Type B pancreatic cell (in vitro differentiated cells): Measurements from ENCODE around the gene APBB2. TPM values are rescaled to one million over a fixed set of nuclear protein-coding genes. Genes with fewer than 3 reads are reported as not detected.

Experiments
- DNase-seq: peaks from one replicate; pipeline ENCODE4 v3.0.0; 2021; ENCODE audit warnings: mixed read lengths; ENCODE audit not compliant: unreplicated experiment; ENCODE audit errors: extremely low spot score
- H3K27ac Mint-ChIP-seq: 2 replicates; pipeline ENCODE4 v1.8.0; 2021; ENCODE audit warnings: mild to moderate bottlenecking, mixed read lengths
- H3K27me3 Mint-ChIP-seq: 2 replicates; pipeline ENCODE4 v1.8.0; 2021; ENCODE audit warnings: mixed read lengths
- H3K36me3 Mint-ChIP-seq: 2 replicates; pipeline ENCODE4 v1.8.0; 2021; ENCODE audit warnings: mixed read lengths
- H3K4me1 Mint-ChIP-seq: one replicate; pipeline ENCODE4 v1.8.0; 2021; ENCODE audit warnings: mixed read lengths; ENCODE audit not compliant: unreplicated experiment
- H3K4me3 Mint-ChIP-seq: 2 replicates; pipeline ENCODE4 v1.8.0; 2021; ENCODE audit warnings: mild to moderate bottlenecking, mixed read lengths
- H3K9me3 Mint-ChIP-seq: 2 replicates; pipeline ENCODE4 v1.8.0; 2021; ENCODE audit warnings: mixed read lengths
- CTCF ChIP-seq: fragments of 200-600 bp; sonication (generic); conservative IDR thresholded peaks from 2 replicates; pipeline ENCODE4 v1.5.0; 2021; ENCODE audit warnings: antibody characterized with exemption, mild to moderate bottlenecking
- total RNA-seq: library from RNA; stranded (reverse); gene quantifications from 2 replicates; pipeline ENCODE4 v1.2.1, GENCODE V29; 2021; ENCODE audit warnings: low replicate concordance

Gene APBB2
- total RNA-seq, 1 donor from 2014 or later: 33.3 TPM

DNA sequence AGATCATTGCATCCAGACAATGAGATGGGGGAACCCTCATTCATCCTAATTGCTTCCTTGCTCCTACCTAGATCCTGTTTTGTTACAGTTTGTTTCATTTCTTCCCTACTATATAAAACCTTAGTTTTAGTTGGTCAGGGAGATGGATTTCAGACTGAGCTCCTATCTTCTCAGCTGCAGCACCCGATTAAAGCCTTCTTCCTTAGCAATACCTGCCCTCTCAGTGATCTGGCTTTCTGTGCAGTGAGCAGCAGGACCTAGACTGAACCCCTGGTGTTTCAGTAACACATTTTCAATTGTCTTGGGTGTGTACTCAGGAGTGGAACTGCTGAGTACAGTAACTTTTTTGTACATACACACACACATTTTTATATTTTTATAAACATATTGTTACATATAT lies 187.4 kb downstream of the APBB2 start:
- Mint-ChIP-seq H3K9me3 (peaks cover 14% of the 10 kb centered on the region), H3K36me3 (peaks cover 26% of the 10 kb centered on the region), H3K4me1 (peaks cover 13% of the 10 kb centered on the region), H3K27ac (no peak overlapping the region), H3K27me3 (no peaks in the 10 kb centered on the region), H3K4me3 (no peak overlapping the region)
- DNase-seq: no peak
- no peak for TF ChIP-seq CTCF

DNA sequence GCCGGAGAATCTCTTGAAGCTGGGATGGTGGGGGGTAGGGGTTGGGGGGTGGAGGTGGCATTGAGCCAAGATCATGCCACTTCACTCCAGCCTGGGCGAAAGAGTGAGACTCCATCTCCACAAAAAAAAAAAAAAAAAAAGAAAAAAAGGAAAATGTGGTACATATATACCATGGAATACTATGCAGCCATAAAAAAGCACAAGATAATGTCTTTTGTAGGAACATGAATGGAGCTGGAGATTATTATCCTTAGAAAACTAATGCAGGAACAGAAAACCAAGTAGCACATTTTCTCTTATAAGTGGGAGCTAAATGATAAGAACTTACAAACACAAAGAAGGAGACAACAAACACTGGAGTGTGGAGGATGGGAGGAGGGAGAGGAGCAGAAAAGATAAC lies 188.5 kb downstream of the APBB2 start:
- peaks cover 23% of the 10 kb centered on the region for H3K36me3 Mint-ChIP-seq
- H3K27me3 Mint-ChIP-seq: no peaks in the 10 kb centered on the region
- H3K27ac Mint-ChIP-seq: no peak overlapping the region
- no peak for DNase-seq
- TF ChIP-seq CTCF: no peak
- peaks cover 14% of the 10 kb centered on the region for H3K9me3 Mint-ChIP-seq
- peaks cover 13% of the 10 kb centered on the region for H3K4me1 Mint-ChIP-seq
- no peak overlapping the region for H3K4me3 Mint-ChIP-seq

DNA sequence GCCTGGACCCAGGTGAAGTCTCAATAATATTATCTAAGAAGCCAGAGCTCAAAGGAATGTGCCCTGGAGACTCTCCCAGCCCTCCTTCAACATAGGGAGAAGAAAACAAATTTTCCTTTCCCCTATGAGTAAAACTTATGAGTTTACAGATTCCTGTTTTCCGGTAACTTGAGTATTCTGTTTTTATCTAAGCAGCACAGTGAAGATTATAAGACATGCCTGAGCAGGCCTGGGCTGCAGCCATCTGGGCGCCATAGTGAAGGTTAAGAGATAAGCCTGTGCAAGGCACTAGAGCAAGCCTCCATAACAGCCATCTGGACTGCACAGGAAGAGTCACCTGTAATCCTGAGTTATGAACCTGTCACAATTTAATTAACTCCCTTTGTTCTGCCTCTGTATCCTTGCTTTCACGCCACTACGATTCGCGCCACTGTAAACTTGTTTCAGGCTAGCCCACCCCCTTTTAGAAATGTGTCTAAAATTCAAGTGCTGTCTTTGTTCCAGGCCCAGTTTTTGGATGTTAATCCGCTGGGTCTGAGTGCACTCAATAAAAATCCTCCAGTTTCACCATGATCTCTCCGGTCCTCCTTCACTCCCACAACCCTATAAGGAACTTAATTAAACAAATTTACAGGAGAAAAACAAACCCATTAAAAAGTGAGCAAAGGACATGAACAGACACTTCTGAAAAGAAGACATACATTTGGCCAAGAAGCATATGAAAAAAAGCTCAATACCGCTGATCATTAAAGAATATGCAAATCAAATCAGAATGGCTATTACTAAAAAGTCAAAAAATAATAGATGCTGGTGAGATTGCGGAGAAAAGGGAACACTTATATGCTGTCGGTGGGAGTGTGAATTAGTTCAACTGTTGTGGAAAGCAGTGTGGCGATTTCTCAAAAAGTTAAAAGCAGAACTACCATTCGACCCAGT lies 189.5 kb downstream of the APBB2 start:
- no peak for DNase-seq
- TF ChIP-seq CTCF: no peak
- H3K4me1 Mint-ChIP-seq: peaks cover 13% of the 10 kb centered on the region
- no peak overlapping the region for H3K4me3 Mint-ChIP-seq
- H3K36me3 Mint-ChIP-seq: peaks cover 23% of the 10 kb centered on the region
- H3K9me3 Mint-ChIP-seq: peaks cover 14% of the 10 kb centered on the region
- H3K27ac Mint-ChIP-seq: no peak overlapping the region
- no peaks in the 10 kb centered on the region for H3K27me3 Mint-ChIP-seq

DNA sequence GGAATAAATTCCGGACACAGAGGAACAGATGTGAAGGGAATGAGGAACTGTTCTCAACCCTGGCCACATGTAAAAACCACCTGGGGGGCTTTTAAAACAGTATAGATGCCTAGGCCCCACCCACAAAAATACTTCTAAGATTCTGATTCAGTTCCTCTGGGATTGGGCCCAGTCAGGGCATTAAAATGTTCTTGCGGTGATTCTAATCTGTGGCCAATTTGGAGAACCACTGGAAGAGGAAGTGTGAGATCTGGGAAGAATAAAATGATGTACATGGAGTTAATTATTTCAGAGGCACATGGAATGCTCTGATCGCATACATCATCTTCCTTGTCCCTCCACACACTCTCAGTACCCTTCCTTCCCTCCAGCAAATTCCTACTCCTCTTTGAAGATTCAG lies 192.2 kb downstream of the APBB2 start:
- Mint-ChIP-seq H3K27me3 (no peaks in the 10 kb centered on the region), H3K36me3 (peaks cover 17% of the 10 kb centered on the region), H3K27ac (no peak overlapping the region), H3K4me3 (no peak overlapping the region), H3K9me3 (peaks cover 6% of the 10 kb centered on the region), H3K4me1 (no peaks in the 10 kb centered on the region)
- TF ChIP-seq CTCF: no peak
- no peak for DNase-seq

- Mint-ChIP-seq H3K4me1 (peaks cover 18% of the 10 kb centered on the region), H3K4me3 (no peak overlapping the region), H3K9me3 (no peaks in the 10 kb centered on the region), H3K36me3 (peaks cover 6% of the 10 kb centered on the region), H3K27me3 (no peaks in the 10 kb centered on the region), H3K27ac (peak overlapping the region; percentile 3)
- DNase-seq: no peak
- no peak for TF ChIP-seq CTCF
Measured at GRCh38 chr4:41015016-41015675, 199.2 kb downstream of the APBB2 start.
